ENCODE measurements around the gene NOPCHAP1.
A peak's percentile ranks its signal among the peaks of the same experiment; 100 is the strongest.

NOPCHAP1 gene

GRCh38 chr12:105032703-105033357 lies 46.7 kb downstream of the NOPCHAP1 start:
- no peak overlapping the region for H3K4me3 ChIP-seq
- TF ChIP-seq, protein P1, sequence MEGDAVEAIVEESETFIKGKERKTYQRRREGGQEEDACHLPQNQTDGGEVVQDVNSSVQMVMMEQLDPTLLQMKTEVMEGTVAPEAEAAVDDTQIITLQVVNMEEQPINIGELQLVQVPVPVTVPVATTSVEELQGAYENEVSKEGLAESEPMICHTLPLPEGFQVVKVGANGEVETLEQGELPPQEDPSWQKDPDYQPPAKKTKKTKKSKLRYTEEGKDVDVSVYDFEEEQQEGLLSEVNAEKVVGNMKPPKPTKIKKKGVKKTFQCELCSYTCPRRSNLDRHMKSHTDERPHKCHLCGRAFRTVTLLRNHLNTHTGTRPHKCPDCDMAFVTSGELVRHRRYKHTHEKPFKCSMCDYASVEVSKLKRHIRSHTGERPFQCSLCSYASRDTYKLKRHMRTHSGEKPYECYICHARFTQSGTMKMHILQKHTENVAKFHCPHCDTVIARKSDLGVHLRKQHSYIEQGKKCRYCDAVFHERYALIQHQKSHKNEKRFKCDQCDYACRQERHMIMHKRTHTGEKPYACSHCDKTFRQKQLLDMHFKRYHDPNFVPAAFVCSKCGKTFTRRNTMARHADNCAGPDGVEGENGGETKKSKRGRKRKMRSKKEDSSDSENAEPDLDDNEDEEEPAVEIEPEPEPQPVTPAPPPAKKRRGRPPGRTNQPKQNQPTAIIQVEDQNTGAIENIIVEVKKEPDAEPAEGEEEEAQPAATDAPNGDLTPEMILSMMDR (IDR thresholded peaks at IDR 0.05): no peak
- no peak for DNase-seq (ENCODE audit: low spot score)
- H3K27ac ChIP-seq: peak overlapping the region in 1 of 2 donors; percentile 69

DNA sequence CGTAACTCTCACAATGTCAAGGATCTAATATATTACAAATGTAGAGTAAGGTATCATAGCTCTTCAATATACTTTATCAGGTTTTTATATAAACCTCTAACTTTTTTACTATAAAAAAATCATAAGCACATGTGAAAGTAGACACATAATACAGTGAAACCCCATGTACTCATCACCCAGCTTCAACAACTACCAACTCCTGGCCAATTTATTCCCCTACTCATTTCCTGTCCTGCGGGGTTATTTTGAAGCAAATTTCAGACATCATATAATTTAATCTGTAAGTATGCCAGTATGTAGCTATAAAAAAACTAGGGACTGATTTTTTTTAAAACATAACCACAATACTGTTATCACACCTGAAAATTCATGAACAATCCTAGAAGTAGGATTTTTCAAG lies 47.7 kb downstream of the NOPCHAP1 start:
- TF ChIP-seq, protein P1 (IDR thresholded peaks at IDR 0.05): no peak
- no peak for DNase-seq (ENCODE audit: low spot score)
- Histone ChIP-seq H3K27ac (no peak overlapping the region), H3K4me3 (no peak overlapping the region)

Data from coronary artery (tissue), 2 donors.